AG04450 (cell line): Measurements from ENCODE around the gene TSPAN6. TPM values are rescaled to one million over a fixed set of nuclear protein-coding genes. Genes with fewer than 3 reads are reported as not detected.

Experiments used
- CTCF ChIA-PET: fragments of 300-600, 350-600 bp; formaldehyde crosslinking; extraction: SDS; loops from one replicate; lab custom pipeline; 2022; ENCODE audit warnings: antibody characterized with exemption, inconsistent platforms; lab: Charles Lee
- POLR2A ChIA-PET: fragments of 350-600 bp; formaldehyde crosslinking; extraction: SDS; loops from one replicate; lab custom pipeline; 2021; ENCODE audit warnings: antibody characterized with exemption, inconsistent platforms; lab: Yijun Ruan, JAX
- DNase-seq: peaks from one replicate; pipeline ENCODE4 v3.0.0-alpha.2; 2011; ENCODE audit warnings: low read depth, low spot score
- H3K27ac ChIP-seq: one replicate; pipeline ENCODE4 v1.5.1; 2012; ENCODE audit warnings: low read depth, low read length, control low read depth
- H3K27me3 ChIP-seq: one replicate; pipeline ENCODE4 v1.6.0; 2012; ENCODE audit warnings: low read length; ENCODE audit not compliant: control insufficient read depth, insufficient read depth
- H3K4me3 ChIP-seq: 2 replicates; pipeline ENCODE4 v1.5.1; 2011; ENCODE audit warnings: mild to moderate bottlenecking, low read depth, low read length, control low read depth
- H3K9me3 ChIP-seq: 2 replicates; pipeline ENCODE4 v1.5.1; 2012; ENCODE audit warnings: low read length; ENCODE audit not compliant: control insufficient read depth, insufficient read depth
- polyA plus RNA-seq: library from polyadenylated mRNA; depleted of rRNA; stranded (reverse); fragments of >200 nt; gene quantifications from 2 replicates; pipeline ENCODE4 v1.2.3, GENCODE V29; 2011
- TF ChIP-seq, protein P1 (sequence below): IDR thresholded peaks from 2 replicates; pipeline ENCODE4 v1.5.1; 2011; ENCODE audit warnings: low read depth, low read length, control low read depth, inconsistent platforms

TSPAN6 gene
- polyA plus RNA-seq, 1 experiment, result 49.1 TPM

DNA sequence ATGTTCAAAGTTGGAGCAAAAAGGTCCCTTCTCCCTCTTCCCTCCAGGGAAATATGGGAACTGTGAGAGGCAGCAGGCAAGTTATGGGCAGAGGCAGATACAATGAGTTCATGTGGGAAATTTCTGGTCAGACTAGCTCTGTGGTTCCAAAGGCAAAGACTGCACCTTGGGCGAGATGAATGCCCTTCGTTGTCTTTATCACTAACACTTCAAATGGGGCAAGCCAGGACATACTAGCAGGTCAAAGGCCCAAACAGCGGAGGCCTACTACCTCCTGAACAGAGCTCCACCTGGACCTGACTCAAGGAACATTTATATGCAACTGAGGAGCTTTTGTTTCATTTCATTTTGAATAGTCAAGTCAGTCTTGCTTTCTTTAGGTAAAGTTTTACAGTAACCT lies 36.4 kb upstream of the TSPAN6 start:
- TF ChIP-seq, protein P1, sequence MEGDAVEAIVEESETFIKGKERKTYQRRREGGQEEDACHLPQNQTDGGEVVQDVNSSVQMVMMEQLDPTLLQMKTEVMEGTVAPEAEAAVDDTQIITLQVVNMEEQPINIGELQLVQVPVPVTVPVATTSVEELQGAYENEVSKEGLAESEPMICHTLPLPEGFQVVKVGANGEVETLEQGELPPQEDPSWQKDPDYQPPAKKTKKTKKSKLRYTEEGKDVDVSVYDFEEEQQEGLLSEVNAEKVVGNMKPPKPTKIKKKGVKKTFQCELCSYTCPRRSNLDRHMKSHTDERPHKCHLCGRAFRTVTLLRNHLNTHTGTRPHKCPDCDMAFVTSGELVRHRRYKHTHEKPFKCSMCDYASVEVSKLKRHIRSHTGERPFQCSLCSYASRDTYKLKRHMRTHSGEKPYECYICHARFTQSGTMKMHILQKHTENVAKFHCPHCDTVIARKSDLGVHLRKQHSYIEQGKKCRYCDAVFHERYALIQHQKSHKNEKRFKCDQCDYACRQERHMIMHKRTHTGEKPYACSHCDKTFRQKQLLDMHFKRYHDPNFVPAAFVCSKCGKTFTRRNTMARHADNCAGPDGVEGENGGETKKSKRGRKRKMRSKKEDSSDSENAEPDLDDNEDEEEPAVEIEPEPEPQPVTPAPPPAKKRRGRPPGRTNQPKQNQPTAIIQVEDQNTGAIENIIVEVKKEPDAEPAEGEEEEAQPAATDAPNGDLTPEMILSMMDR, result no peak
- Histone ChIP-seq H3K9me3 (no peaks in the 10 kb centered on the region), H3K4me3 (no peak overlapping the region), H3K27ac (peak overlapping the region; percentile 39), H3K27me3 (no peaks in the 10 kb centered on the region)
- no peak for DNase-seq
- CTCF ChIA-PET, result interaction anchor here (0.8 to 6.5 kb wide), 9 partner anchors 8 to 161 kb away, joined by 3 to 115 read pairs (median 16); partner anchors contain the start of gene TSPAN6
- POLR2A ChIA-PET, result no interaction called here

DNA sequence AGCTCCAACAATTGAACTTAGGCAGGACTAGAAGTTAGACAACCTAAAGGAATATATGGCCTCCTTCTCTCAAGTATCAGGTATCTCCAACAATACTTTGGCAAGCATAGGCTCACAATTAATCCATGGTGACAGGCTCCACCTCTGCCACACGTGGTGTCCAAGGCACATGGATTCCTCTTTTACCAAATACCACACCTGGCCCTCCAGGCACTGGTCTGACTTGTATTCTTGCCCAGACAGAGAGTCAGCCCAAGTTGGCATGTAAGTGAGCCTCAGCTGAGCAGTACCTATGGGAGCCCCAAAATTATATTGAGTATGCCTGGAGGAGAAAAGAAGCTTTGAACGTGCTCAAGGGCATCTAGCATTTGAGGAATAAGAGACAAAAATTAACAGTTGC lies 27.0 kb upstream of the TSPAN6 start:
- ChIA-PET POLR2A (no interaction called here), CTCF (interaction anchor here (0.8 to 1.6 kb wide), 4 partner anchors 9 to 152 kb away, joined by 3 to 7 read pairs (median 4); no protein-coding TSS in a partner anchor)
- no peak for DNase-seq
- TF ChIP-seq, protein P1, result no peak
- H3K27ac ChIP-seq, result no peak overlapping the region
- no peaks in the 10 kb centered on the region for H3K9me3 ChIP-seq
- no peak overlapping the region for H3K4me3 ChIP-seq
- no peaks in the 10 kb centered on the region for H3K27me3 ChIP-seq

DNA sequence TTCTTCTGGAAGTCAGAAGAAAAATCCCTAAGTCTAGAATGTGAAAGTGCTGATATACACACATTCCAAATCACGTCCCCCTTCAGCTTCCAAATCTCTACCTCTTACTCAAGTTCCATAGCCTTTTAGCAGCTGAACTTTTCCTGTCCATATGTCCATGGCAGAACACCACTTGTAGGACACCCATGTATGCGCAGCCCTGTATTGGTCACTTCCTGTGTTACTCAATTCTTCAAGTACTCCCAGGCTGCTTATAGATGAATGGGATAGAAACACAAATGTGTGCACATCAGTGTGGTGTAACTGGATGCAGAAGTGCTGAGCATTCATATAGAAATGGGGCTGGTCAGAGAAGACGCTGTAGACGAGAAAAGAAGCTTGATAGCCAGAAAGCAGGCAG lies 26.2 kb upstream of the TSPAN6 start:
- no peak overlapping the region for H3K4me3 ChIP-seq
- no peaks in the 10 kb centered on the region for H3K27me3 ChIP-seq
- DNase-seq, result no peak
- ChIA-PET CTCF (interaction anchor here (0.8 to 1.9 kb wide), 6 partner anchors 8 to 151 kb away, joined by 3 to 15 read pairs (median 5); no protein-coding TSS in a partner anchor), POLR2A (no interaction called here)
- TF ChIP-seq, protein P1, result no peak
- H3K9me3 ChIP-seq, result no peaks in the 10 kb centered on the region
- no peak overlapping the region for H3K27ac ChIP-seq

DNA sequence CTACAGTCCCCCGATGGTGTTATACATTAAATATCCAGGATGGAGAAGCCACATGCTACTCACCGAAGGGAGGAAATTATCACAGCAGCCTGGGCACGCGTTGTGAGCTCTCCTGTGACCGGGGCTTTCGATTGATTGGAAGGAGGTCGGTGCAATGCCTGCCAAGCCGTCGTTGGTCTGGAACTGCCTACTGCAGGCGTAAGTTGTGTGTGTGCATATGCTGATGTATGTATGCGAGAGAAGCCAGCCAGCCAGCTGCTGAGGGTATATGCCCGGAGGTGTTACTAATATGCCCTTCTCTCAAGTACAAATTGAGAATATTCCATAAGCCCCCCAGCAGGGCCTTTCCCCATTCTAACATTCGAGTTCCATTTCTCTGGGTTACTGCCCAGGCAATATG lies 25.6 kb upstream of the TSPAN6 start:
- ChIA-PET CTCF (interaction anchor here (1.4 to 1.9 kb wide), 3 partner anchors 9 to 25 kb away, joined by 6 to 15 read pairs (median 7); no protein-coding TSS in a partner anchor), POLR2A (no interaction called here)
- Histone ChIP-seq H3K4me3 (no peak overlapping the region), H3K27ac (no peak overlapping the region), H3K27me3 (no peaks in the 10 kb centered on the region), H3K9me3 (no peaks in the 10 kb centered on the region)
- TF ChIP-seq, protein P1, result no peak
- no peak for DNase-seq

DNA sequence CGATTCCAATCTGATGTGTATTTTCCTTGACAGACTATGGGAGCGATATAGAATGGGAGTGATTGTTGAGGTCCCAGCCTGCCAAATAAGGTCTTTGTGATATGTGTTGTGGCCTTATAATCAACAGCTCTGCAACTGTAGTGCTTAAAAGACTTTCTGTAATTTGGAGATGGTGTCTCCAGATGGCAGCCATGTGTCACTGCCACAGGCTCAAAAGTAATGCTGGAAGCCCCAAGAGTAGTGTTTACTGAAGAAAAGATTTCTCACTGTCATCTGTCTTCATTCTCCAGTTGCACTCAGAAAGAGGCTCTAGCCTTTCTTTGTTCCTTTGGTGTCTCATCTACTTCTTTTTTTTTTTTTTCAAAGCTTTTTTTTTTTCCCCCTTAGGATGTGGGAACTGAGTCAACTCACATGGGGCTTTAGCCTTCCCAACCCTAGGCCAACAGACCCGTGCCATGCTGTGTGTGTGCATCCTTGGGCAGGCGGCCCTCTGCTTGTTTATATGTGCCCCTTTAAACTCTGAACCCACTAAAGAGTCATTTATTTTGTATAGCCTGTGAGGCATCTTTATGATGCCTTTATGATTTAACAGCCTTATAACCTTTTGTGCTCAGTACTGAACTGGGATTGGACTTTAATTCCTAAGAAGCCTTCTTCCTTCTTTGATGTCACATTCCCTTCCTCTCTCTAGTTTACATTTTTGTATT lies 23.0 kb upstream of the TSPAN6 start:
- H3K27me3 ChIP-seq, result no peaks in the 10 kb centered on the region
- DNase-seq, result no peak
- POLR2A ChIA-PET, result interaction anchor here (0.6 kb wide), 1 partner anchor 16 kb away, joined by 3 read pairs; the partner anchor contains the start of gene SRPX2
- no peak overlapping the region for H3K27ac ChIP-seq
- TF ChIP-seq, protein P1, result no peak
- CTCF ChIA-PET, result interaction anchor here (0.7 to 2.5 kb wide), 3 partner anchors 12 to 22 kb away, joined by 3 to 8 read pairs (median 4); no protein-coding TSS in a partner anchor
- no peaks in the 10 kb centered on the region for H3K9me3 ChIP-seq
- H3K4me3 ChIP-seq, result no peak overlapping the region
